Mesenchymal stem cell (in vitro differentiated cells and primary cell): ENCODE measurements around the gene LRRK2.
A peak's percentile ranks its signal among the peaks of the same experiment; 100 is the strongest.

Source experiments
- DNase-seq: peaks from one replicate; pipeline ENCODE4 v3.0.0-alpha.2; 2013
- H2AFZ ChIP-seq: one replicate; pipeline ENCODE4 v1.6.1; 2013; ENCODE audit warnings: low read depth, mild to moderate bottlenecking, control low read depth, inconsistent platforms, low read length, moderate library complexity
- H2AK5ac ChIP-seq: 2 replicates; pipeline ENCODE4 v1.6.1; 2013; ENCODE audit warnings: low read length, moderate library complexity, mild to moderate bottlenecking, inconsistent platforms; ENCODE audit not compliant: severe bottlenecking
- H2BK120ac ChIP-seq: one replicate; pipeline ENCODE4 v1.6.1; 2013; ENCODE audit warnings: low read depth, mild to moderate bottlenecking, inconsistent platforms, low read length, moderate library complexity
- H2BK12ac ChIP-seq, 2 experiments: one replicate each; pipeline ENCODE4 v1.6.1; 2013; ENCODE audit warnings: inconsistent platforms in 2 of 2, low read length in 2 of 2, mild to moderate bottlenecking in 2 of 2, moderate library complexity in 2 of 2, control low read depth in 1 of 2
- H2BK15ac ChIP-seq: one replicate; pipeline ENCODE4 v1.6.1; 2013; ENCODE audit warnings: mild to moderate bottlenecking, low read depth, inconsistent platforms; ENCODE audit not compliant: poor library complexity, severe bottlenecking
- H2BK5ac ChIP-seq: 2 replicates; pipeline ENCODE4 v1.6.1; 2013; ENCODE audit warnings: low read depth, mild to moderate bottlenecking, low read length, control low read depth, inconsistent platforms; ENCODE audit not compliant: poor library complexity, severe bottlenecking
- H3K14ac ChIP-seq, 2 experiments: one replicate each; pipeline ENCODE4 v1.6.1; 2013; ENCODE audit warnings: inconsistent platforms in 2 of 2, low read length in 2 of 2, control low read depth in 1 of 2, mild to moderate bottlenecking in 1 of 2, moderate library complexity in 1 of 2
- H3K18ac ChIP-seq, 2 experiments: one replicate each; pipeline ENCODE4 v1.6.1; 2013; ENCODE audit warnings: inconsistent platforms in 2 of 2, low read length in 2 of 2, control low read depth in 1 of 2, low read depth in 1 of 2, mild to moderate bottlenecking in 1 of 2
- H3K23ac ChIP-seq, 2 experiments: one replicate each; pipeline ENCODE4 v1.6.1; 2013; ENCODE audit warnings: inconsistent platforms in 2 of 2, low read length in 2 of 2, mild to moderate bottlenecking in 2 of 2, moderate library complexity in 2 of 2, control low read depth in 1 of 2
- H3K27ac ChIP-seq: 2 replicates; pipeline ENCODE4 v1.5.1; 2013; ENCODE audit warnings: mild to moderate bottlenecking, moderate library complexity, low read length, control low read depth, inconsistent platforms; ENCODE audit not compliant: poor library complexity, severe bottlenecking
- H3K27me3 ChIP-seq, 2 experiments: 2 replicates each; pipeline versions ENCODE4 v1.6.1 to v1.7.0; 2013; ENCODE audit warnings: low read length in 2 of 2, mild to moderate bottlenecking in 2 of 2, moderate library complexity in 2 of 2, control low read depth in 1 of 2, inconsistent platforms in 1 of 2; ENCODE audit not compliant: control insufficient read depth in 1 of 2, insufficient read depth in 1 of 2
- H3K36me3 ChIP-seq, 2 experiments: 2 replicates each; pipeline versions ENCODE4 v1.6.1 to v1.7.0; 2013; ENCODE audit warnings: low read length in 2 of 2, control low read depth in 1 of 2, inconsistent platforms in 1 of 2, low read depth in 1 of 2, mild to moderate bottlenecking in 1 of 2; ENCODE audit not compliant: insufficient read depth in 2 of 2, control insufficient read depth in 1 of 2
- H3K4ac ChIP-seq, 2 experiments: one replicate each; pipeline ENCODE4 v1.6.1; 2013; ENCODE audit warnings: inconsistent platforms in 2 of 2, low read length in 2 of 2, mild to moderate bottlenecking in 2 of 2, moderate library complexity in 2 of 2, control low read depth in 1 of 2, low read depth in 1 of 2
- H3K4me1 ChIP-seq: 2 replicates; pipeline ENCODE4 v1.6.1; 2013; ENCODE audit warnings: low read depth, low read length, control low read depth; ENCODE audit not compliant: control insufficient read depth, insufficient read depth
- H3K4me2 ChIP-seq: 2 replicates; pipeline ENCODE4 v1.6.1; 2013; ENCODE audit warnings: low read length, mild to moderate bottlenecking, inconsistent platforms; ENCODE audit not compliant: poor library complexity, severe bottlenecking
- H3K4me3 ChIP-seq, 2 experiments: 2 replicates each; pipeline versions ENCODE4 v1.5.1 to v1.7.0; 2013; ENCODE audit warnings: low read length in 2 of 2, mild to moderate bottlenecking in 2 of 2, control low read depth in 1 of 2, low read depth in 1 of 2; ENCODE audit not compliant: insufficient read depth in 1 of 2
- H3K79me1 ChIP-seq: replicated peaks from 2 replicates; pipeline ENCODE4 v1.6.1; 2013; ENCODE audit warnings: mild to moderate bottlenecking, control low read depth, low read length, inconsistent platforms; ENCODE audit not compliant: poor library complexity, severe bottlenecking
- H3K9ac ChIP-seq: 2 replicates; pipeline ENCODE4 v1.7.0; 2013; ENCODE audit warnings: mild to moderate bottlenecking, low read length, moderate library complexity
- H3K9me3 ChIP-seq: 2 replicates; pipeline ENCODE4 v1.7.0; 2013; ENCODE audit warnings: mild to moderate bottlenecking, low read length; ENCODE audit not compliant: control insufficient read depth
- H4K8ac ChIP-seq: one replicate; pipeline ENCODE4 v1.6.1; 2013; ENCODE audit warnings: inconsistent platforms, mild to moderate bottlenecking, low read length, moderate library complexity
- H4K91ac ChIP-seq: one replicate; pipeline ENCODE4 v1.6.1; 2013; ENCODE audit warnings: mild to moderate bottlenecking, low read length, inconsistent platforms
- WGBS: methylation state at CpG from one replicate; pipeline ENCODE4 v1.1.7; 2013; ENCODE audit warnings: mixed read lengths; 5-methylcytosine and 5-hydroxymethylcytosine counted together

The LRRK2 gene

GRCh38 chr12:40212566-40212965 is 12.2 kb upstream of the LRRK2 start:
- peaks cover 3% of the 10 kb centered on the region for H3K9me3 ChIP-seq
- H3K27ac ChIP-seq, result no peak overlapping the region
- no peak overlapping the region for H3K9ac ChIP-seq
- no peaks in the 10 kb centered on the region for H3K79me1 ChIP-seq
- H4K8ac ChIP-seq, result no peak overlapping the region
- H2AFZ ChIP-seq, result no peak overlapping the region
- no peak overlapping the region for H4K91ac ChIP-seq
- H3K27me3 ChIP-seq, result no peaks in the 10 kb centered on the region
- H2BK15ac ChIP-seq, result no peak overlapping the region
- H3K23ac ChIP-seq, result no peak overlapping the region
- no peak overlapping the region for H3K4me2 ChIP-seq
- H3K4ac ChIP-seq, result no peak overlapping the region
- no peak overlapping the region for H2AK5ac ChIP-seq
- no peaks in the 10 kb centered on the region for H3K36me3 ChIP-seq
- no peak overlapping the region for H3K14ac ChIP-seq
- H3K18ac ChIP-seq, result no peak overlapping the region
- no peak overlapping the region for H2BK5ac ChIP-seq
- no peak for DNase-seq
- no peak overlapping the region for H3K4me3 ChIP-seq
- H2BK12ac ChIP-seq, result no peak overlapping the region
- no peaks in the 10 kb centered on the region for H3K4me1 ChIP-seq
- H2BK120ac ChIP-seq, result no peak overlapping the region
- 86% methylated on average over 1 of the region's 2 CpGs for WGBS

- H2BK12ac ChIP-seq, result no peak overlapping the region
- H4K91ac ChIP-seq, result no peak overlapping the region
- H2BK5ac ChIP-seq, result no peak overlapping the region
- no peaks in the 10 kb centered on the region for H3K4me1 ChIP-seq
- no peak overlapping the region for H2BK120ac ChIP-seq
- no peak overlapping the region for H3K23ac ChIP-seq
- no peaks in the 10 kb centered on the region for H3K27me3 ChIP-seq
- no peak overlapping the region for H3K4me2 ChIP-seq
- H3K4me3 ChIP-seq, result no peak overlapping the region
- H3K14ac ChIP-seq, result no peak overlapping the region
- no peak overlapping the region for H3K4ac ChIP-seq
- H3K18ac ChIP-seq, result no peak overlapping the region
- no peak overlapping the region for H3K27ac ChIP-seq
- no peaks in the 10 kb centered on the region for H3K79me1 ChIP-seq
- peaks cover 3% of the 10 kb centered on the region for H3K9me3 ChIP-seq
- no peak overlapping the region for H2BK15ac ChIP-seq
- peak; percentile 51 for DNase-seq
- no peaks in the 10 kb centered on the region for H3K36me3 ChIP-seq
- no peak overlapping the region for H4K8ac ChIP-seq
- peak overlapping the region; percentile 19 for H3K9ac ChIP-seq
- no peak overlapping the region for H2AK5ac ChIP-seq
- WGBS, result 100% methylated on average over 1 of the region's 1 CpG
- H2AFZ ChIP-seq, result no peak overlapping the region
Measured at GRCh38 chr12:40215982-40216381, 8.8 kb upstream of the LRRK2 start.

DNA sequence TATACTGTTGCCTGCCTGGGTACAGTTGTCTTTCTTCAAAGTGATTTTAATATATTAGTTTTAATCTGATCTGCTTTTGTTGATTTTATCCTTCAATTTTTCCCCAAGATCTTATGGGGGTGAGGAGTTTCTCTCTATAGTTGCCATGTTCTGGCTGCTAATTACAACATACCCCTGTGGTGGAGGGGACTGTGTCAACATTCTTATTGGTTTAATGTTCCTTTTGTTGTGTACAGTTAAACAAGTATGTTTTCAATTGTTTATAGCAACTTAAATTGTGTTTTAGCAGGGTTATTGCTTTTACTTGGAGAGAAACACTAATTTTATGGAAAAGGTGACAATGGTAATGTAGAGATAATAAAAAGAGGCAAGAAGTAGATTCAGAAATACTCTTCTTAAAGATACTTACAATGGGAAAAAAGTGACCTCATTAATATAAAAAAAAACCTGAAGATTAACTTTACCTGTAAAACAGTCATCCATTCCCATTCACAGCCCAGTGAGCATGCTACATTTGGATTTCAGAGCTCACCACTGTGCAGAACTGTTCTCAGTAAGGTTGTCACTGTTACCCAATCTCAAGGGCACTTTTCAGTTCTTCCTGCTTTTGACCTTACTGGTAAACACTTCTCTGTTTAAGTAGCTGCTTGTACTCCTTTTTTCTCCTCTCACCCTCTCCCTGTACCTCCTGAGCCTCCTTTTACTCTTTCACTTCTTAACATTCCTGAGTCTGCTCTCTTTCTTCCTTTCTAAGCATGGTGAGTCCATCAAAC is 8.1 kb upstream of the LRRK2 start:
- Histone ChIP-seq H3K9me3 (peaks cover 3% of the 10 kb centered on the region), H3K79me1 (no peaks in the 10 kb centered on the region), H3K18ac (no peak overlapping the region), H2BK5ac (no peak overlapping the region), H3K4me1 (no peaks in the 10 kb centered on the region), H4K8ac (no peak overlapping the region), H3K27me3 (no peaks in the 10 kb centered on the region), H3K36me3 (no peaks in the 10 kb centered on the region), H2AK5ac (no peak overlapping the region), H3K9ac (peak overlapping the region; percentile 19), H3K27ac (no peak overlapping the region), H3K4ac (no peak overlapping the region), H2BK12ac (no peak overlapping the region), H3K23ac (no peak overlapping the region), H2AFZ (no peak overlapping the region), H3K4me2 (no peak overlapping the region), H4K91ac (no peak overlapping the region), H2BK15ac (no peak overlapping the region), H3K4me3 (no peak overlapping the region), H2BK120ac (no peak overlapping the region), H3K14ac (no peak overlapping the region)
- peak; percentile 23 for DNase-seq

- Histone ChIP-seq H4K8ac (no peak overlapping the region), H2BK12ac (no peak overlapping the region), H2BK120ac (no peak overlapping the region), H2BK15ac (no peak overlapping the region), H3K14ac (no peak overlapping the region), H3K27ac (no peak overlapping the region), H3K36me3 (no peaks in the 10 kb centered on the region), H3K4me1 (peaks cover 4% of the 10 kb centered on the region), H2BK5ac (no peak overlapping the region), H3K18ac (no peak overlapping the region), H3K4me2 (no peak overlapping the region), H3K4me3 (no peak overlapping the region), H2AFZ (no peak overlapping the region), H4K91ac (no peak overlapping the region), H3K9ac (no peak overlapping the region), H3K23ac (no peak overlapping the region), H2AK5ac (no peak overlapping the region), H3K4ac (no peak overlapping the region), H3K79me1 (no peaks in the 10 kb centered on the region), H3K9me3 (no peaks in the 10 kb centered on the region), H3K27me3 (no peaks in the 10 kb centered on the region)
- no peak for DNase-seq
Measured at GRCh38 chr12:40219760-40220159, 5.0 kb upstream of the LRRK2 start.
